Hematopoietic multipotent progenitor cell treated with erythropoietin and hydrocortisone succinate and interleukin-3 and kit ligand, for 17 days (in vitro differentiated cells): ENCODE results near the gene CNTNAP2.
A peak's percentile ranks its signal among the peaks of the same experiment; 100 is the strongest.
"Not testable (repeated sequence)": the region's sequence is repeated elsewhere in the genome, so short reads cannot be mapped to it uniquely, and the experiment has no call there.

Experiments used
- DNase-seq: peaks from one replicate; pipeline ENCODE4 v3.0.0-alpha.2; 2015; ENCODE audit warnings: low spot score

The CNTNAP2 gene

DNA sequence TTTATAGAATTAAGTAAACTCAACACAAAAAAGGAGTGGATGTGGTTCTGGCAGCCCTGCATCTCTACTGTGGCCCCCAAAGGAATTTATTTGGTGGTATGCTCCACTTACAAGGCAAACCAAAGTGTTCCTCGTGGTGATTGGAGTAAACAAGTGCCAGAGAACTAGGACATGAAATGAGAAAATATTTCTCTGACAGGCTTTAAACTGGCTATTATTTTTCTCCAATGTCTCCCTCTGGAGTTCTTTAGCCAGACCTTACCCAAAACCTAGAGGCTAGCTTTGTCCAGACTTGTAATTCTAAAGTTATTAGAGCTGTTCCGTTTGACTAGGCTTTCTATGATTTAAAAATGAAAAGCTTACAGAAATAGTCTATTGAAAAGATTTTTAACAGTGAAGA lies 990.1 kb downstream of the CNTNAP2 start:
- DNase-seq, result no peak

DNA sequence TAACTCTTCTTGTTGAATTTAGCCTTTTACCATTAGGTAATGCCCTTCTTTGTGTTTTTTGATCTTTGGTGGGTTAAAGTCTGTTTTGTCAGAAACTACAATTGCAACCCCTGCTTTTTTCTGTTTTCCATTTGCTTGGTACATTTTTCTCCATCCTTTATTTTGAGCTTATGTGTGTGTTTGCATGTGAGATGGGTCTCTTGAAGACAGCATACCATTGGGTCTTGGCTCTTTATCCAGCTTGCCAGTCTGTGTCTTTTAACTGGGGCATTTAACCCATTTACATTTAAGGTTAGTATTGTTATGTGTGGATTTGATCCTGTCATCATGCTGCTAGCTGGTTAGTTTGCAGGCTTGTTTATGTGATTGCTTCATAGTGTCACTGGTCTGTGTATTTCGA lies 997.9 kb downstream of the CNTNAP2 start:
- DNase-seq, result not testable (repeated sequence)

DNA sequence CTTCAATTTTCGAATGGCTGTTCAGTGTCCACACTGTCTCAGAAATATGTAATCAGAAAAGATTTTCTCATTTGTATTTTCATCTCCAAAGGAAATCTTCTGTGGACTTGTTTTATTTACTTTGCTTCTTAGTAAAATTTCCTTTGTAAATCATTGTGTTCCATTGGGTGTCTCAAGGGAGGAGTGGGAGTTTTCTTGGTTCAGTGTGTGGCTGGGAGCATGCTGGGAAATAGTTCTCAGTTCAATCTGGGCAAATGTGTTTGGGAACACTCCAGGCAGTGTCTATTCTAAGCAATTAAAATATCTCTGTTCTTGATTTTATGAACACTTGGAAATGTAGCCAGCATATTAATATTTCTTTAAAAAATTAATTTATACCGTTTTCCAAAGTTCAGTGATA lies 1019.8 kb downstream of the CNTNAP2 start:
- no peak for DNase-seq

DNA sequence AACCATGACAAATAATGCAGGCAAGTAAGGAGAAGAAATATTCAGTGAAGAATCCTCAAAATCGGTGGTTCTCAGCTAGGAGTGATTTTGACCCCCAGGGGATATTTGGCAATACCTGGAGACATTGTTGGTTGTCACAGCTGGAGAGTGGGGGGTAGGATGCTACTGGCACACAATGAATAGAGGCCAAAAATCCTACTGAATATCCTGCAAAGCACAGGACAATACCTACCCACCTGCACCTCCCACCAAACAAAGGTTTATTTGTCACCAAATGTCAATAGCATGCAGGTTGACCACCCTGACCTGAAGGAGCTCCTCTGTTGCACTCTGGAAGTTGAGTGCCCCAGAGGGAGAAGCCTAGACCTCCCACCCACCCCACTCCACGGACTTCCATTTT lies 1028.6 kb downstream of the CNTNAP2 start:
- DNase-seq, result no peak

DNA sequence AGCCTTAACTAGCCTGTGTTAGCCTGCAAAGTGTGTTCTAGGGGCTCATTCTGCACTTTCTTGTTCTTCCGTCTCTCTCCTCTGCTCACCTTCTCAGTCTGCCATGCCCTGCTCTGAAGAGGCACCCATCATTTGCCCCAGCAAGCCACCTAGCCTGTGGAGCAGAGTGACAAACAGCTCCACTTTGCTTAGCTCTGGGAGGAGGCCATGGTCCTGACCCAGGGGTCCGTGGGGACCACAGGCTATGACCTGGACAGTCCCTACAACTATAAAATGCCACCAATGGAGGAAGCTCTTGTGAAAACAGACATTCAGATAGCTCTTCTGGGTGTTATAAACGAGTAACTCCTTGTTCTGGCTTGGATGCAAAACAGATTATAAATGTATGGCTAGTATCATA lies 1029.6 kb downstream of the CNTNAP2 start:
- no peak for DNase-seq

DNA sequence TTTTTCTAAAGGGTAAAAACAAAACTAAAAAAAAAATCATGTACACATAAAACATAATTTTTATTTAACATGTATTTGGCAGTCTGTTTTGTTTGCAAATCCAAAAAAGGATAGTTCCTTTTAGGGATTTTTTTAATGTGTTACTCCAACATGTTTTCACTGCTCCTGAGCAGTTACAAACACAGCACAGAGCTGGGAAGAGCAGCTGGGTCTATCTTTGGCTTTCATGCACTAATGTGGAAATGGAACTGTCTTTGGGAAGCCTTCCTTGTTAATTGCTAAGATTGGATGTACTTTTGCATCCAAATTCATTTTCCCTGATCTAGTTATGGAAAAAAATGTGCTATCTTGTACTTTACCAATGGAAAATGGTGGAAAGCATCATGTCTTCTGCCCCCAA lies 1035.1 kb downstream of the CNTNAP2 start:
- DNase-seq, result no peak

DNA sequence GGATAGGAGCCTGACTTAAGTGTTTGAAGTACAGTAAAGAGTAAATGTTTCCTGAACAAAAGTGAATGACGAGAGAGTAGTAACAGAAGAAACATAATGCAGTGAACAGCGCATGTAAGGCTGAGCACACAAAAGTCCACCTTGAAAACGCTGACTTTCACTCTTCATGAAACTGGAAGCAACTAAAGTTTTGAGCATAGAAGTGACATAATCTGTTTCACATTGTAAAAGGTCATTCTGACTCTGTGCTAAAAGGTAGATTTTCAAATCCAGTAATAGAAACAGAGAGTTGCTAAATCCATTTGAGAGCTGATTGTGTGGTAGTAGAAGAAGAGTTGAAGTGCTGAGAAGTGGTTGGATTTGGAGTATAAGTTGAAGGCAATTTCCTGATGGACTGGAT lies 1037.0 kb downstream of the CNTNAP2 start:
- no peak for DNase-seq

DNA sequence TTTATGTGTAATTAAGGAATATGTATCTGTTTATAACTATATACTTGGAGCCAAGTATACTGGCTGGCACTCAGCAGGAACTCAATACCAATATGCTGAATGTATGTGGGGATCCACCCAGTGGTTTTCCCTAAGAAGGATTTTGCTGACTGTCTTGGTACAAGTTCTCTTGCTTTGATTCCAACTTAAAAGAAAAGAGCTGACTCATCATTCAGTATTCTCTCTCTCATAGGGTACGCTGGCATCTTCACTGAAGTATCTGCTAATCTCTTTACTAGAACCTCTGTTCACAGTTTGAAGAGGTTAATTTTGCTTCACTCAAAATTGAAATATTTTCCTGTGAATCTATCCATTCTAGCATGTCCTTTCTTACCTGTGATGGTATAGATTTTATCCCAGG lies 1044.8 kb downstream of the CNTNAP2 start:
- no peak for DNase-seq

DNA sequence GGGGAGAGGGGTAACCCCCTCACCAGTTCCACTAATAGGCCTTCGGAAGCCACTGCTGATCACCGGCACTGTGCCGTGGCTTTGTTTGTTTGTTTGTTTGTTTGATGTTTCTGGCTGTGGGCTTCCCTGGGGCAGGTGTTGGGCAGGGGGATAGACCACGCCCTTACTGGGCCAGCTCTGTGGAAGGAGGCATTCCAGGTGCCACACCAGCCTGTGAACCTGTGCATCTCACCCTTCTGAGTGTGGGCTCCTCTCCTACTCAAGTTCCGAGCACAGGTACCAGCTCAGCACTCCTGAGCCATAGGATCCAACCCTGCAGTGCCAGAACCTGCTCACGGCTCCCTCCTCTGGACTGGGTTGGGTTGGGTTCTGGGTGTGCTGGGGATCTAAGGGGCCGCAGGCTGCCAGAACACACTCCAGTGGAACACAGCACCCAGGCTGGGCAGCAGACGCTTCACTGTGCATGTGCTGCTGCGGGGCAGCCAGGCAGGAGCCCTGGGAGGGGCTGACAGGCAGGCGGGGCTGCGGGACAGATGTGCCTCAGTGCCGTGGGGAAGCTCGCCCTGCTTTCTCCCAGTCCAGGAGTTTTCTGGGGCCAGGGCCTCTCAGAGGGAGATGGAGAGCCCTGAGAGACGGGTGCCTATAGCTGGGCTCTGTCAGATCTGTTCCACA lies 1053.9 kb downstream of the CNTNAP2 start:
- no peak for DNase-seq

DNA sequence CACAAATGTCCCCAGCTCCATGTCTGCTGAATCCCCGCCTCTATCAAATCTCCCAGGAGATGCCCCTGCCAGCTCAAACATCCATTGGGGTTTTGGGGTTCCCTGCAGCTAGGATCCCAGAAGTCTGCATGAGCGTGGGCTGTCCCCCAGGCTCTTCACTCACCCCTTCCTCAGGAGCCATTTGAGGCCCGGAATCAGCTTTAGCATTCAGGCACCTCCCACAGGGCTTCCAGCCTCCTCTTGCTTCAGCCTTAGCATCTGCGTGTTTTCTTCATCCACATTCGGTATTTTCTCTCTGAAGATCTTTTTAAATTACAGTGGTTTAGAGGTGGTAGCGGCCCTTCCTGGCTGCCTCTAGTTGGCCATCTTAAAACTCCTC lies 1054.4 kb downstream of the CNTNAP2 start:
- no peak for DNase-seq

DNA sequence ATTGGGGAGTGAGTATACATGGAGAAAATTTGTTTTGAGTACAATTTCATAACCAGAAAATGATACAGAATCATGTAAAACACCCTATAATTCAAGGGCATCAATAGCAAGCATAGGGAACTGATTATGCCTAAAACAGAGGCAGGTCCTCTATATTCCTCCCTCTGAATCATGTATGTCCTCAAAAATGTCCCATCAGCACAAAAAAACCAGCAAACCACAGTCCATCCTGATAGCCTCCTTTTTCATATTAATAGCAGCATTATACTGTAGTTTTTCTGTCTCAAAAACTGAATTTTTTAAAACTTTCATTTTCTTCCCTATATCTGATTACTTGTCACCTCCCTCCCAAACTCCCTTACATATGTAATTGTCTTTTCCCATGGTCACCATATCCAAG lies 1057.3 kb downstream of the CNTNAP2 start:
- no peak for DNase-seq

DNA sequence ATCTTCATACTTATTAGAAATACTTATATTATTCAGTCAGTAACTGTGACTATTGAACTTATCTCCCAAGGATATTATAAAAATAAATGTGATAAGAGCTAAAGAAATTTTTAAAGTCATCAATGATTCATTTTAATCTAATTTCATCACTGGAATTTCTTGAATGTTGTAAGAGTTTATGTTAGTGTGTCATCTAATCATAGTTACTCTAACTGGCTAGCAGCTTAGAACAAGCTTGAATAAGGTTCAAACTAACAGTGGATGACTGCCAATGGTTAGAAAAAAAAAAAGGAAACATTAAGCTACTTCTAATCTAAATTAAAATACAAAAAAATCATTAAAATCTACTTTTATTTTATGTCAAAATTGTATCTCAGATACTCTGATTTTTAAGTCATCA lies 1066.3 kb downstream of the CNTNAP2 start:
- no peak for DNase-seq

DNA sequence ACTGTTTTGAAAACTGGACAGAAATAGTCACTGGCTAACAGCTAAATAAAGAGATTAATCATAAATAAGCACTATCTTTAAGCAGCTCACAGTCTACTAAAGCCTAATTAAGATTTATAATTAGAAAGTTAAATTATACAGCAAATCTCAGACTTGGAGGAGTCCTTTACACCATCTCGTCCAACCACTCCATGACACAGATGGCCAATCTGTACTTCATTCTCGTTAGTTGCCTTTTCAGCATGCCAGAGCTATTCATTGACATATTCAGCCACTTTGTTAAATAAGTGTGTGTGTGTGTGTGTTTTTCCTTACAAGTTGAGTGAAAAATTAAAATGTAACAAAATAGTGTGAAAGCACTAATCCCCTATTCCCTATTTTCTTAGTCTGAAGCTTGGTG lies 1066.7 kb downstream of the CNTNAP2 start:
- DNase-seq, result no peak

DNA sequence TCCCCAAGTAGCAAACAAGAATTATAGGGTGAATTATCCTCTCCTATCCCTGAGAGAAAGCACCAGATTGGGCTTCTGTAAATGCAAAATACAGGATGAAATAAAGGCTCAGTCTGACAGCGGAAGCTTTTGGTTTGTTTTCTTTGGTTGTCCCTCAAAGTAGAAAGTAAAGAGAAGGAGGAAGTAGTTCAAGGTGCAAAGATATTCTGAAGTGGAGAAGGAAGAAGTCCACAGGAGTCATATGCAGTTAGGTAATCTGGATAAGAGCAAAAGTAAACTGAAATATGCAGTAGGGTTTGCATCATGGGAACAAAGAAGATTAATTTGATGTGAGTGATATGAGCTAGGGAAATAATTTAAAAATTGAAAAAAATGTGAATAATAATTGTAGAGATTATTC lies 1071.9 kb downstream of the CNTNAP2 start:
- no peak for DNase-seq

DNA sequence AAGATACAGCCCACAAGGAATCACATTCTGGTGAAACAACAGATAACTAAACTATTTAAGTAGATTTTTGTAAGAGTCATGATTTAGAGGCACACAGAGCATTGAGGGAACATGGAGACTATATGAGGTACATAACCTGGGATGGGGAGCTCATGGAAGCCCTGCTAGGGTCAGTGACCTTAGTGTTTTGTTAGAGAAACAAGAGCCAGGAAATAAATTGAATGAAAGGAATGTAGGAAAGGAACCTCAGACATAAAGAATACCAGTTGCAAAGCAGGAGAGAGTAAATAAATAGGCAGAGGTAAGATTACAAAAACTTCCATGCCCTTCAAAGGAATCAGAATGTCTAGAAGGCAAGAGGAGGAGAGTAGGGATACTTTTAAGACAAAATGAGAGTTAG lies 1076.9 kb downstream of the CNTNAP2 start:
- DNase-seq, result no peak

DNA sequence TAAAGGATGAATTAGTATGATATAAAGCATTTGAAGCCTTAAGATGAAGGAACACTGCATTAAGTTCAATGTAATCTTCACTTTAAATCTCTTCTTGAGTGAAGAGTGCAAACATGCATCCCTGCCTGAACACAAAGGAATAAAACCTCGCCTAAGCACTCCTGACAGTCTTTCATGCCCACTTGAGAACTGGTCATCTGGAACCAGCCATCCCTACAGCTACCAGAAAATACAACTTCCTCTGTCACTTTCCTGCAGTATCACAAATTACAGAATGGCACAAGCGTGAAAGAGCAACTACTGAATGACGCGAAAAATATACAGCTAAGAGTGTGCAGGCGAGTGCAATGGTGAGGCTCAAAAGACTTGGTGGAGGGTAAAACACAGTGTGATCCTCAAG lies 1079.9 kb downstream of the CNTNAP2 start:
- no peak for DNase-seq

DNA sequence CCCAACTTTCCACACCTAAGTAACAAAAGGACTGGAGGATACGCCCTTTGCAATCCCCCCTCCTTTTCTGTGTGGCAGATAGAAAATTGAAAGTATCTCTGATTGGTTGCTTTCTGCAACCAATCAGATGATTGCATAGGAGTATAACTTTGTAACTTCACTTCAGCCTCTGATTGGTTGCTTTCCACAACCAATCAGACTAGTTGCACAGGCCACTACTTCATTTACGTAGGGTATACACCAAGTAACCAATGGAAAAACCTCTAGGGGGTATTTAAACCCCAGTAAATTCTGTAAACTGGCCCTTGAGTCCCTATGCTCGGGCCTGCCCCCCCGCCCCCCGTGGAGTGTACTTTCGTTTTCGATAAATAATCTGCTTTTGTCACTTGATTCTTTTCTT lies 1080.4 kb downstream of the CNTNAP2 start:
- DNase-seq, result no peak

DNA sequence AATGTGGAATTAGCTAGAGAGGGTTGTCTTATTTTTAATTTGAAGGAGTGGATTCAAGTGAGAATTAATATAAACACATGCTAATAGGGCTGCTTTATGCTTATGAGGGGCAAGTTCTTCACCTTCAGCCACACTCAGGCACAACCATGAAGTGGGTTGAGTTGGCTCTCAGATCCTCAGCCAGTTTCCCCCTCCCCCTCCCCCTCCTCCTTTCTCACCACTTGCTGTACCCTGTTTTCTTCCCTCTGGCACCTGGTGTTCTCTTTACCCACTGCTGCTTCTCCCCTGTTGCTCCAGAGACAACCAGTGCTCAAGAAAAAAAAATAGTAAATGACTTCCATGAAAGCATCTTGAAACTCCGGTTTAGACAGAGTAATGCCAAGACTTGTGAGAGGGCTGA lies 1083.3 kb downstream of the CNTNAP2 start:
- DNase-seq, result no peak

DNA sequence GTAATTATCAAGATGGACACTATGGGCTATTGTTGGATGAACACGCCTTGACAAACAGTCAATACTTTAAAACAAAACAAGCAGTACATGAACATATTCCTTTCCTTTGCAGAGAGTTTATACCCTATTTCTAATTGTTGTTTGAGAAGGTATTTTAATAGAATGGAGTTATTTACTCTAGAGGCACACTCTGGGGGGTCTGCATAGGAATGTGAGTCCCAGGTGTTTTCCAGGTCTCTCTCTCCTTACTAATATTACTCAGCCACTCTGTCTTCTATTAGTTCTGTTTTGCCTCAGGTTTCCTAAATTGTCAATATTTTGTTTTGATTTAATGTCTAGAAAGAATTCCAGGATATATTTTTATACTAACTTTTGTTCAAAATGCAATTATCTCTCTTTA lies 1091.4 kb downstream of the CNTNAP2 start:
- no peak for DNase-seq

DNA sequence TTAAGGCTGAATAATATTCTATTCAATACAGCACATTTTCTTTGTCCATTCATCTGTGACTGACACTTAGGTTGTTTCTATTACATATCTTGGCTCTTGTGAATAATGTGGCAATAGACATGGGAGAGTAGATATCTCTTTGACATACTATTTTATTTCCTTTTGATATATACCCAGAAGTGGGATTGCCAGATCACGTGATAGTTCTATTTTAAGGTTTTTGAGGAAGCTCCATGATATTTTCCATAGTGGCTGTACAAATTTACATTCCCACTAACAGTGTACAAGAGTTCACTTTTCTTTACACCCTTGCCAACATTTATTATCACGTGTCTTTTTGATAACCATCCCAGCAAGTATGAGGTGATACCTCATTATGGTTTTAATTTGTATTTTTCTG lies 1114.7 kb downstream of the CNTNAP2 start:
- DNase-seq, result no peak

DNA sequence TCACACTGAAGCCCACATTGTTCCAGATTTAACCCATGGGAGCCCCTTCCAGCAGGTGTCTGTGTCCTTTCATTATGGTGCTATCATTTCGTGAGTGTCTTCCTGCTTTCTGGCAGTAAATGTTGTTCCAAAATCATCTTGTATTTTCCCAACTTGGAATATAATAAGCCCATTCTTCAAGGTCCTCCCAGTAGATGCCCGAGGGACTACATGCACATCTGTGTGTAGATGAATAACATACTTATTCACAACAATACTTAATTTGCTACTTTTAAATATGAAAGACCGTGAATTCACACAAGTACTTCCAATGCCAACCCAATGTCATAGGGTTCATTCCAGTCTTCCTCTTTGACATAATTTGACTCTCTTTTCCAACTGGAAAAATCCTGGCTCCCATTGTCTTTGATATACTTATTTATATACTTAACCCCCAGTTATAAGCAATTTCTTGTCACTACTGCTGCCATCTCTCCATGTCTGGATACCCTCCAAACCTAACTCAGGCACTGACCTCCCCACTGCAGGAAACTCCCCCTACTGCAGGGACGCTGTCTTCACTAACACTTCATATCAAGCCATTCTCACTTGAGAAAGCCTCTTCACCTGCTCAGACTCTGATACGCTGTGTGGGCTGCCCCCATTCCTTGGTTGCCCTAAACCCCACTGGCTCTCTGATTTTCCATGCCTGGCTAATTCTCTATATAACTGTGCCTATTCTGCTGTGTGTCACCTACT lies 1119.2 kb downstream of the CNTNAP2 start:
- no peak for DNase-seq

DNA sequence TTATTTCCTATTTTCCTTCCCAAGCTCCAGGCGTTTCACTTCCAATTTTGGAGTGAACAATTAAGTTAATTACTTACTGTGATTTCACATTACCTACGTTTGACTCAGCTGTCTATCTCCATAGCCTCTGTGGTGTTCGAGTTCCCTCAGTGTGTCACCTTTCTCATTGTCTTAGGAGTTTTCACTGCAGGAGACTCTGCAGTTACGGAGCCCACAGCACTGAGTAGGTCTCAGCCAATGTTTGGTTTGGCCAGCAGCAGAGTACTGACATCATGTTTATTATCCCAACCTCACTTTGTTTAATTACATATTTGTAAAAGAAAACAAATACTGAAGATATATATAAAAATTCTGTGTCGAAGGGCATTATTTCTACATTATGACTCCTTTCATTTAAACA lies 1123.9 kb downstream of the CNTNAP2 start:
- no peak for DNase-seq

DNA sequence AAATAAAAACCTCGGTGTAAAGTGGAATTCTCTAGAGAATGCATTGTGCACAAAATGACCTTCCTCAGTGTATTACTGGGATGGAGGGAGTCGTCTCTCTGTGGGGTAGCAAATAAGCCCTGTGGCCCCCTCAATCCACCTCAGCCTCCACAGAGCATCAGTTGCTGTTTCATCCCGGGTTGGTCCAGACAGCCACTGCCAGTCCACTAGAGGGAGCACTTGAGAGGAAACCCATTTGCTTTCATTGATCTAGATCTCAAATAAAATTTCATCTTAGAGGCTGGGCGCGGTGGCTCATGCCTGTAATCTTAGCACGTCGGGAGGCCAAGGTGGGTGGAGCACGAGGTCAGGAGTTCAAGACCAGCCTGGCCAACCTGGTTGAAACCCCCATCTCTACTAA lies 1128.7 kb downstream of the CNTNAP2 start:
- peak; percentile 8 for DNase-seq

DNA sequence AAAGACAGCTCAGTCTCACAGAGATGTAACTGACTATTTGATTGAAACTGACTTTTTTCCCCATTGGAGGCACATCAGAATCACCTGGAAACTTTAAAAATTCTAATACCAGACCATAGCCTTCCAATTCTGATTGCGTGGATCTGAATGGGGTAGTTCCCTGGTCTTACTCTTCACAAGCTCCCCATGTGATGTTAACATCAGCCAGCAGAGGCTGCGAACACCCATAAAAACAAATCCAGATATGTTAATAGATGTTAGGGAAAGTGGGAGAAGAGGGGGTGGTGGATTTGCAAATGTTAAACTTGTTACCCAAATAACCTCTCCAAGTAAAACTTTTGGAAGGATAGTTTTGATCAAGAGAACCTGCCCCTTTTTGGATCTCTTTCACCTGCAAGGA lies 1133.4 kb downstream of the CNTNAP2 start:
- no peak for DNase-seq
